ENCODE results near the gene CLDN11. TPM values are rescaled to one million over a fixed set of nuclear protein-coding genes. Genes with fewer than 3 reads are reported as not detected.

Gene CLDN11
- total RNA-seq, 2 donors from 2014 or later, result 9.0 to 15.8 TPM

GRCh38 chr3:170414202-170414663 is 4.4 kb upstream of the CLDN11 start:
- TF ChIP-seq, protein P1, sequence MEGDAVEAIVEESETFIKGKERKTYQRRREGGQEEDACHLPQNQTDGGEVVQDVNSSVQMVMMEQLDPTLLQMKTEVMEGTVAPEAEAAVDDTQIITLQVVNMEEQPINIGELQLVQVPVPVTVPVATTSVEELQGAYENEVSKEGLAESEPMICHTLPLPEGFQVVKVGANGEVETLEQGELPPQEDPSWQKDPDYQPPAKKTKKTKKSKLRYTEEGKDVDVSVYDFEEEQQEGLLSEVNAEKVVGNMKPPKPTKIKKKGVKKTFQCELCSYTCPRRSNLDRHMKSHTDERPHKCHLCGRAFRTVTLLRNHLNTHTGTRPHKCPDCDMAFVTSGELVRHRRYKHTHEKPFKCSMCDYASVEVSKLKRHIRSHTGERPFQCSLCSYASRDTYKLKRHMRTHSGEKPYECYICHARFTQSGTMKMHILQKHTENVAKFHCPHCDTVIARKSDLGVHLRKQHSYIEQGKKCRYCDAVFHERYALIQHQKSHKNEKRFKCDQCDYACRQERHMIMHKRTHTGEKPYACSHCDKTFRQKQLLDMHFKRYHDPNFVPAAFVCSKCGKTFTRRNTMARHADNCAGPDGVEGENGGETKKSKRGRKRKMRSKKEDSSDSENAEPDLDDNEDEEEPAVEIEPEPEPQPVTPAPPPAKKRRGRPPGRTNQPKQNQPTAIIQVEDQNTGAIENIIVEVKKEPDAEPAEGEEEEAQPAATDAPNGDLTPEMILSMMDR (IDR thresholded peaks at IDR 0.05), result peak; percentile 74 to 94
- H3K4me3 ChIP-seq, result no peak overlapping the region
- H3K9me3 ChIP-seq, result no peaks in the 10 kb centered on the region
- H3K27me3 ChIP-seq, result peaks cover 0 to 3% of the 10 kb centered on the region in 2 donors
- no peaks in the 10 kb centered on the region for H3K36me3 ChIP-seq
- DNase-seq (ENCODE audit: low spot score), result no peak
- H3K27ac ChIP-seq, result no peak overlapping the region
- H3K4me1 ChIP-seq, result peaks cover 0 to 12% of the 10 kb centered on the region in 2 donors

DNA sequence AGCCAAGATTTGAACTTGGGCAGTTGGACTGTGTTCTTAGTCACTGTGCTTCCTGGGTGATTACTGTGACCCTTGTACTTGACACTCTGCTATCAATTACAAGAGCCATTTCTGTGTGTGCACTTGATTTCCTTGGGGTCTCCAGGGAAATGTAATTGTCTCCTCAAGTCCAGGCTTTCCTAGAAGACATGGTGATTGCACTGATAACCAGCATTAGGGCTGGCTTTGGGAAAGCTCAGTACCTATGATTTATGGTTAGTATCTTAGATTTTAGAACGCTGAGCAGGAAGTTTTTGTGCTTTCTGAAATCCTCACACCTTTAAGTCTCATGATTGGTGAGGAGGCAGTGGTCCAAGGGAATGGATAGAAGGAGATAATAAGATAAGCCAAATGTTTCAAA is 1.6 kb upstream of the CLDN11 start:
- Histone ChIP-seq H3K27ac (no peak overlapping the region), H3K27me3 (peaks cover 0 to 4% of the 10 kb centered on the region in 2 donors), H3K4me3 (no peak overlapping the region), H3K36me3 (no peaks in the 10 kb centered on the region), H3K4me1 (peaks cover 0 to 25% of the 10 kb centered on the region in 2 donors), H3K9me3 (no peaks in the 10 kb centered on the region)
- TF ChIP-seq, protein P1 (IDR thresholded peaks at IDR 0.05), result no peak
- DNase-seq (ENCODE audit: low spot score), result no peak

- Histone ChIP-seq H3K27me3 (peaks cover 0 to 4% of the 10 kb centered on the region in 2 donors), H3K9me3 (no peaks in the 10 kb centered on the region), H3K36me3 (no peaks in the 10 kb centered on the region), H3K4me1 (peaks cover 0 to 25% of the 10 kb centered on the region in 2 donors), H3K4me3 (peak overlapping the region; percentile 34 to 57), H3K27ac (peak overlapping the region; percentile 53 to 67)
- TF ChIP-seq, protein P1 (IDR thresholded peaks at IDR 0.05), result no peak
- no peak for DNase-seq (ENCODE audit: low spot score)
Measured at GRCh38 chr3:170419557-170420087, 954 bp downstream of the CLDN11 start.

GRCh38 chr3:170420307-170420821 is 1.7 kb downstream of the CLDN11 start:
- Histone ChIP-seq H3K27me3 (peaks cover 0 to 4% of the 10 kb centered on the region in 2 donors), H3K4me1 (peaks cover 0 to 25% of the 10 kb centered on the region in 2 donors), H3K4me3 (peak overlapping the region; percentile 34 to 57), H3K9me3 (no peaks in the 10 kb centered on the region), H3K27ac (peak overlapping the region; percentile 53 to 67), H3K36me3 (no peaks in the 10 kb centered on the region)
- DNase-seq (ENCODE audit: low spot score), result no peak
- TF ChIP-seq, protein P1 (IDR thresholded peaks at IDR 0.05), result no peak

GRCh38 chr3:170421111-170421641 is 2.5 kb downstream of the CLDN11 start:
- Histone ChIP-seq H3K27me3 (peaks cover 0 to 4% of the 10 kb centered on the region in 2 donors), H3K4me1 (peaks cover 0 to 25% of the 10 kb centered on the region in 2 donors), H3K36me3 (no peaks in the 10 kb centered on the region), H3K4me3 (peak overlapping the region in 1 of 2 donors; percentile 57), H3K27ac (peak overlapping the region; percentile 29 to 67), H3K9me3 (no peaks in the 10 kb centered on the region)
- TF ChIP-seq, protein P1 (IDR thresholded peaks at IDR 0.05), result no peak
- DNase-seq (ENCODE audit: low spot score), result peak; percentile 64
